Measurements from ENCODE around the gene TUT7. TPM values are rescaled to one million over a fixed set of nuclear protein-coding genes. Genes with fewer than 3 reads are reported as not detected.

TUT7 gene
- total and polyA plus RNA-seq, 2 of the 4 experiments (the other 2 are of a cell fraction): 13.3 to 33.3 TPM

DNA sequence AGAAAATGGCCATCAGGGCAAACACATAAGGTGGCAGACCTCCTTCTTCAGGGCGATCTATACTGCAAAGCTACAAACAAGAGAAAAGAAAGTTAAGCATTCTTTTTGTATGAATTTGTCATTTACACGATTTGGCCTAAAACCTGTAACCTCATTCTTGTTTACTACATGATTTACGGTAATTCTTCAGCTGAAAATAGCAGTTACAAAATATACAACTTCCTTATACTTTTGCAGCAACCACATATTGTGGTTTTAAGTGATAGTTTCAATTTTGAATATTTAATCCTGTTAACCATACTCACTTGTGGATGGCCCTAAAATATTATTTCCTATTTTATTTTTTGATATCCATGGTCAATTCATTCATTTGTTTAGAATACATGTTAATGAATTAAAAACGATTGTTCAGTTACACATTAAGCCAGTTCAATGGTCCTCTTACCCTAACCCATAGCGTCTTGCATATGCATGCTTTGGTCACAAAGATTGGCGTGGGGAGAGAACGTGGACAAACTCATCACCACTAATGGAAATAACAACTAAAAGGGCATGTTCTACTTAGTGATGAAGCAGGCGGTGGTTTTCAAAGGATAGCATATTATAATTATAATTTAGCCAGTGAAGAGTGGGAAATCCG lies 16.6 kb downstream of the TUT7 start:
- peaks cover 5% of the 10 kb centered on the region for H3K4me1 ChIP-seq (ENCODE audit: control insufficient read depth, insufficient read depth, low read length)
- no peak overlapping the region for H2AK9ac ChIP-seq (replicated peaks; ENCODE audit: low read depth, low read length, poor library complexity)
- ChIA-PET CTCF (no interaction called here), POLR2A (ENCODE audit: unreplicated experiment) (no interaction called here)
- no peak overlapping the region for H4K5ac ChIP-seq (ENCODE audit: low read depth, low read length)
- no peak overlapping the region for H3K56ac ChIP-seq (ENCODE audit: extremely low read depth, insufficient read depth, low read length)
- H3K18ac ChIP-seq (ENCODE audit: low read depth, low read length): no peak overlapping the region
- no peak overlapping the region for H3K4ac ChIP-seq (ENCODE audit: low read depth, low read length)
- WGBS, 2 experiments (ENCODE audit: extremely low coverage in 2 of 2, insufficient read length in 1 of 2): no CpG with 5 or more reads among the region's 9 CpGs
- in situ Hi-C loops (cut with MboI; ENCODE audit: low sequenced_read_pairs): no loop called here
- H3K14ac ChIP-seq (replicated peaks; ENCODE audit: low read depth, low read length): no peak overlapping the region
- intact Hi-C loops (cut with micrococcal nuclease): loop anchor here (5.0 kb wide), 1 partner anchor 35 kb away; no protein-coding TSS in a partner anchor
- peaks cover 43% of the 10 kb centered on the region for H3K36me3 ChIP-seq (ENCODE audit: control insufficient read depth, insufficient read depth, low read length)
- H3K9me1 ChIP-seq (ENCODE audit: insufficient read depth, low read length): 0 out of 2 replicates have a peak, but pooled peaks cover 4% of the 10 kb centered on the region
- no peak overlapping the region for H4K8ac ChIP-seq (ENCODE audit: low read depth in 2 of 2, low read length in 2 of 2)
- H3K23ac ChIP-seq (ENCODE audit: low read depth, low read length): no peak overlapping the region
- no peaks in the 10 kb centered on the region for H3K9me3 ChIP-seq (ENCODE audit: control insufficient read depth, insufficient read depth, low read length)
- H3K9ac ChIP-seq (ENCODE audit: low read depth, low read length): no peak overlapping the region
- H2BK20ac ChIP-seq (ENCODE audit: low read depth, low read length): no peak overlapping the region
- no TSS peak for BruUV-seq (replicated peaks)
- no peaks in the 10 kb centered on the region for H3K27me3 ChIP-seq (ENCODE audit: control insufficient read depth, insufficient read depth, low read length)
- no peak overlapping the region for H2BK120ac ChIP-seq (ENCODE audit: low read depth, low read length)
- dilution Hi-C loops (cut with HindIII; ENCODE audit: low sequenced_read_pairs, unreplicated experiment): no loop called here
- no peak overlapping the region for H4K91ac ChIP-seq (ENCODE audit: insufficient read depth, low read depth, low read length)
- no peak for TF ChIP-seq BHLHE40 (IDR thresholded peaks at IDR 0.05; ENCODE audit: low read depth, low read length)
- no peak for TF ChIP-seq CEBPB (IDR thresholded peaks at IDR 0.05; ENCODE audit: low read depth, low read length)
- TF ChIP-seq CHD1 (IDR thresholded peaks at IDR 0.05; ENCODE audit: low read depth, low read length): no peak
- TF ChIP-seq MXI1 (IDR thresholded peaks at IDR 0.05; ENCODE audit: borderline replicate concordance, low read depth, low read length): no peak
- no peak for TF ChIP-seq MAFK (IDR thresholded peaks at IDR 0.05; ENCODE audit: low read depth, low read length)
- no peak for TF ChIP-seq SMC3 (IDR thresholded peaks at IDR 0.05; ENCODE audit: low read depth, low read length)
- no peak for TF ChIP-seq RAD21 (IDR thresholded peaks at IDR 0.05; ENCODE audit: low read length)
- TF ChIP-seq NFE2L2 (IDR thresholded peaks at IDR 0.05; ENCODE audit: low read depth, low read length): no peak
- TF ChIP-seq, protein P1, sequence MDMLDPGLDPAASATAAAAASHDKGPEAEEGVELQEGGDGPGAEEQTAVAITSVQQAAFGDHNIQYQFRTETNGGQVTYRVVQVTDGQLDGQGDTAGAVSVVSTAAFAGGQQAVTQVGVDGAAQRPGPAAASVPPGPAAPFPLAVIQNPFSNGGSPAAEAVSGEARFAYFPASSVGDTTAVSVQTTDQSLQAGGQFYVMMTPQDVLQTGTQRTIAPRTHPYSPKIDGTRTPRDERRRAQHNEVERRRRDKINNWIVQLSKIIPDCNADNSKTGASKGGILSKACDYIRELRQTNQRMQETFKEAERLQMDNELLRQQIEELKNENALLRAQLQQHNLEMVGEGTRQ (IDR thresholded peaks at IDR 0.05; ENCODE audit: low read depth, low read length): no peak
- TF ChIP-seq RCOR1 (IDR thresholded peaks at IDR 0.05; ENCODE audit: insufficient replicate concordance, low read length): no peak
- TF ChIP-seq, protein P2, sequence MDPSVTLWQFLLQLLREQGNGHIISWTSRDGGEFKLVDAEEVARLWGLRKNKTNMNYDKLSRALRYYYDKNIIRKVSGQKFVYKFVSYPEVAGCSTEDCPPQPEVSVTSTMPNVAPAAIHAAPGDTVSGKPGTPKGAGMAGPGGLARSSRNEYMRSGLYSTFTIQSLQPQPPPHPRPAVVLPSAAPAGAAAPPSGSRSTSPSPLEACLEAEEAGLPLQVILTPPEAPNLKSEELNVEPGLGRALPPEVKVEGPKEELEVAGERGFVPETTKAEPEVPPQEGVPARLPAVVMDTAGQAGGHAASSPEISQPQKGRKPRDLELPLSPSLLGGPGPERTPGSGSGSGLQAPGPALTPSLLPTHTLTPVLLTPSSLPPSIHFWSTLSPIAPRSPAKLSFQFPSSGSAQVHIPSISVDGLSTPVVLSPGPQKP (IDR thresholded peaks at IDR 0.05; ENCODE audit: borderline replicate concordance, low read depth, low read length): no peak
- TF ChIP-seq RFX5 (IDR thresholded peaks at IDR 0.05; ENCODE audit: low read depth, low read length): no peak
- TF ChIP-seq, protein P3, sequence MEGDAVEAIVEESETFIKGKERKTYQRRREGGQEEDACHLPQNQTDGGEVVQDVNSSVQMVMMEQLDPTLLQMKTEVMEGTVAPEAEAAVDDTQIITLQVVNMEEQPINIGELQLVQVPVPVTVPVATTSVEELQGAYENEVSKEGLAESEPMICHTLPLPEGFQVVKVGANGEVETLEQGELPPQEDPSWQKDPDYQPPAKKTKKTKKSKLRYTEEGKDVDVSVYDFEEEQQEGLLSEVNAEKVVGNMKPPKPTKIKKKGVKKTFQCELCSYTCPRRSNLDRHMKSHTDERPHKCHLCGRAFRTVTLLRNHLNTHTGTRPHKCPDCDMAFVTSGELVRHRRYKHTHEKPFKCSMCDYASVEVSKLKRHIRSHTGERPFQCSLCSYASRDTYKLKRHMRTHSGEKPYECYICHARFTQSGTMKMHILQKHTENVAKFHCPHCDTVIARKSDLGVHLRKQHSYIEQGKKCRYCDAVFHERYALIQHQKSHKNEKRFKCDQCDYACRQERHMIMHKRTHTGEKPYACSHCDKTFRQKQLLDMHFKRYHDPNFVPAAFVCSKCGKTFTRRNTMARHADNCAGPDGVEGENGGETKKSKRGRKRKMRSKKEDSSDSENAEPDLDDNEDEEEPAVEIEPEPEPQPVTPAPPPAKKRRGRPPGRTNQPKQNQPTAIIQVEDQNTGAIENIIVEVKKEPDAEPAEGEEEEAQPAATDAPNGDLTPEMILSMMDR (conservative IDR thresholded peaks at IDR 0.05; ENCODE audit: low read depth, low read length): no peak
- no peak for DNase-seq
- H3K27ac ChIP-seq (ENCODE audit: insufficient read depth, low read length): no peak overlapping the region
- H2BK5ac ChIP-seq (ENCODE audit: low read depth, low read length, poor library complexity, severe bottlenecking): no peak overlapping the region
- no peak overlapping the region for H3K4me2 ChIP-seq (ENCODE audit: low read depth, low read length)
- peaks cover 7 to 12% of the 10 kb centered on the region in 2 experiments; a peak in 3 of 4 replicates for H3K79me1 ChIP-seq (ENCODE audit: low read depth in 1 of 2, low read length in 2 of 2)
- H2AK5ac ChIP-seq (ENCODE audit: low read depth, low read length): no peak overlapping the region
- H4K20me1 ChIP-seq (ENCODE audit: insufficient read depth, low read length): no peaks in the 10 kb centered on the region; the same call in 1 of the 2 replicates
- H3K4me3 ChIP-seq (ENCODE audit: insufficient read depth, low read depth, low read length): no peak overlapping the region
- H2BK15ac ChIP-seq (ENCODE audit: low read depth, low read length): no peak overlapping the region
- H2AFZ ChIP-seq (replicated peaks; ENCODE audit: low read length, poor library complexity): no peak overlapping the region
- no peak for ATAC-seq (ENCODE audit: low read depth)
